Left lung (tissue), 14 donors: ENCODE data around the gene ZNF419. TPM values are rescaled to one million over a fixed set of nuclear protein-coding genes. Genes with fewer than 3 reads are reported as not detected.
"Not testable (repeated sequence)": the region's sequence is repeated elsewhere in the genome, so short reads cannot be mapped to it uniquely, and the experiment has no call there.

Source experiments
- ATAC-seq: fragments of 200-7000 bp; cut with Tn5 transposase; one replicate; pipeline ENCODE4 v1.9.1; 2020; ENCODE audit warnings: moderate library complexity
- DNase-seq, 4 donors: peaks; one replicate each; pipeline ENCODE4 v3.0.0-alpha.2; 2013 to 2020
- H3K27ac ChIP-seq, 2 donors: fragments of 200-600 bp; sonication (generic) in 1 of 2; one replicate each; pipeline versions ENCODE4 v1.5.0 to v1.8.0; 2020 to 2021
- H3K27me3 ChIP-seq, 2 donors: fragments of 200-600 bp; sonication (generic) in 1 of 2; one replicate each; pipeline versions ENCODE4 v1.5.0 to v1.8.0; 2020 to 2021
- H3K36me3 ChIP-seq, 2 donors: fragments of 200-600 bp; sonication (generic) in 1 of 2; one replicate each; pipeline versions ENCODE4 v1.5.0 to v1.8.0; 2020 to 2021
- H3K4me1 ChIP-seq, 2 donors: fragments of 200-600 bp; one replicate each; pipeline ENCODE4 v1.8.0; 2021
- H3K4me3 ChIP-seq, 2 donors: fragments of 200-600 bp; sonication (generic) in 1 of 2; one replicate each; pipeline versions ENCODE4 v1.5.0 to v1.8.0; 2020 to 2021; ENCODE audit warnings: mild to moderate bottlenecking in 1 of 2
- H3K9me3 ChIP-seq, 2 donors: fragments of 200-600 bp; sonication (generic) in 1 of 2; one replicate each; pipeline versions ENCODE4 v1.5.0 to v1.8.0; 2020 to 2021
- CTCF ChIP-seq, 2 donors: fragments of 200-600 bp; sonication (generic) in 1 of 2; IDR thresholded peaks; one replicate each; pipeline versions ENCODE4 v1.5.0 to v1.8.0; 2021; ENCODE audit warnings: antibody characterized with exemption in 2 of 2
- intact Hi-C, 2 donors: fragments of 100-400 bp; cut with DNase I; formaldehyde crosslinking; loops; one replicate each; pipeline versions ENCODE4 v1.11.2 to v1.14.2; 2022
- long read RNA-seq, 12 donors: library from polyadenylated mRNA in 2 of 12; unstranded in 2 of 12; transcript quantifications; one replicate each; pipeline ENCODE4 v2.0.0 and lab custom pipeline, GENCODE V29; 2019 to 2026
- polyA plus RNA-seq, 6 donors: library from polyadenylated mRNA; unstranded; fragments of 120-200 nt; gene quantifications; one replicate each; pipeline ENCODE4 v1.2.1, GENCODE V29; 2013; ENCODE audit not compliant: insufficient read length in 6 of 6
- total RNA-seq, 2 donors: library from RNA; stranded (reverse); fragmentation: NEBNext Ultra II Directional; extraction: Animal tissue kit (Norgen Biotek cat#: 25700); gene quantifications; one replicate each; pipeline ENCODE4 v1.2.1, GENCODE V29; 2021
- donor health status: DM: no; HTN: yes; CAD: no.
- donor health status: DM: no; HTN: no; CAD: no.

The ZNF419 gene
- 10 to 100 TPM in 1 of 2 donors, 1 to 10 TPM in 1; 9.8 to 10.2 TPM for total RNA-seq
- polyA plus RNA-seq: 10 to 100 TPM; 21.5 to 34.0 (median 23.7) TPM
- long read RNA-seq, donor 1, partial matches to known transcripts: 9 of 14 reads
- long read RNA-seq, donor 1, other reads (novel, unspliced or antisense): 0 of 14 reads
- long read RNA-seq, donor 2, full-length matches to known transcripts: 8 of 8 reads
- long read RNA-seq, donor 2, partial matches to known transcripts: 0 of 8 reads
- long read RNA-seq, donor 2, other reads (novel, unspliced or antisense): 0 of 8 reads
- long read RNA-seq, donor 3, partial matches to known transcripts: 0 of 5 reads
- long read RNA-seq, donor 3, other reads (novel, unspliced or antisense): 0 of 5 reads
- long read RNA-seq, donor 4, partial matches to known transcripts: 0 of 1 reads
- long read RNA-seq, donor 4, other reads (novel, unspliced or antisense): 0 of 1 reads
- long read RNA-seq, donor 5, partial matches to known transcripts: 0 of 3 reads
- long read RNA-seq, donor 5, other reads (novel, unspliced or antisense): 0 of 3 reads
- long read RNA-seq, donor 6, full-length matches to known transcripts: 4 of 4 reads
- long read RNA-seq, donor 6, partial matches to known transcripts: 0 of 4 reads
- long read RNA-seq, donor 6, other reads (novel, unspliced or antisense): 0 of 4 reads
- long read RNA-seq, donor 7, full-length matches to known transcripts: 8 of 8 reads
- long read RNA-seq, donor 7, partial matches to known transcripts: 0 of 8 reads
- long read RNA-seq, donor 7, other reads (novel, unspliced or antisense): 0 of 8 reads
- long read RNA-seq, donor 8, partial matches to known transcripts: 0 of 3 reads
- long read RNA-seq, donor 8, other reads (novel, unspliced or antisense): 0 of 3 reads
- long read RNA-seq, donor 9: 0 reads
- long read RNA-seq, donor 10, partial matches to known transcripts: 0 of 1 reads
- long read RNA-seq, donor 10, other reads (novel, unspliced or antisense): 1 of 1 reads
- long read RNA-seq, donor 11: 0 reads
- long read RNA-seq, donor 12, full-length matches to known transcripts: 6 of 6 reads
- long read RNA-seq, donor 12, partial matches to known transcripts: 0 of 6 reads
- long read RNA-seq, donor 12, other reads (novel, unspliced or antisense): 0 of 6 reads

DNA sequence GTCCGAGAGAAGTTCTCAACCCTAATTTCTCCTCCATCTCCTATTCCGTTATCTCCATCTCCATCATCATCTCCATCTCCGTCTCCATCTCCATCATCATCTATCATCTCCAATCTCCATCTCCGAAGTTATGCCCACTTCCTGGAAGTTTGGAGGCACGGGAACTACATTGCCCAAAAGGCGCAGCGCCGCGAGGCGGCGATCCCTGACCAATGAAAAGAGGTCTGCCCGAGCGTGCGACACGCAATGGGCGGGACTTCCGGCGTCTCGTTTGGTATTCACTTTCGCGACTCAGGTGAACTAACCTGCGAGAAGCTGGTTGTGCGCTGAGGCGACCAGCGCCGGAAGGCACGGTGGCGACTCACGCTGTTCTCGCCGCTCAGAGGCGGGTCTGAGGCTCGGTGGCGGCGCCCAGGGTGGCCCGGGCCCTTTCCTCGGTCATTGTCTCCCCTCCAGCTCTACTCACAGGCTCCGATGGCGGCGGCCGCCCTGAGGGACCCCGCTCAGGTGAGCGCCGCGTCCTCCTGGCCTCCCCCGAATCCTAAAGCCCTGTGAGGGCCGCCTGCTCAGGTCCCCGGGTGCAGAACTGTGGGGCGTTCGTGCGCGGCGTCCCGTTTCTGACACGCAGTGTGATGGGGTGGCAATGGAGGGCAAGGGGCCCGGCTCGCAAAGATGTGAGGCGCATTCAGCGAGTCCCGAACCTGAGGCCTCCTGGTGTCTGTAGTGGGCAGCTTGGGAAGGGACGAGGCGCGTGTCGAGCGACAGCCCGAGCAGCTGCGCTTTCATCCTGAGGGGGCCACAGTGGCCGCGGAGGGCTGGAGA, at the start of gene ZNF419:
Gene ZNF419, plus strand, starts transcription at position 274 of the 822 bp plus-strand sequence. Its CDS starts 201 bp downstream, at position 475.
- DNase-seq (peak; percentile 88 to 96 (median 94)), ATAC-seq (peak; percentile 100)
- peak within 1 kb of the TSS; percentile 50 to 82 for H3K27ac ChIP-seq
- peaks cover 0 to 27% of the 10 kb centered on the region in 2 donors for H3K36me3 ChIP-seq
- H3K27me3 ChIP-seq, intact Hi-C loops, H3K4me1 ChIP-seq: not testable (repeated sequence)
- H3K9me3 ChIP-seq: peaks cover 0 to 22% of the 10 kb centered on the region in 2 donors
- H3K4me3 ChIP-seq: peak within 1 kb of the TSS; percentile 86 to 89

GRCh38 chr19:57437931-57438330, 49.6 kb upstream of the ZNF419 start:
- Histone ChIP-seq H3K27me3 (no peaks in the 10 kb centered on the region), H3K36me3 (peaks cover 0 to 28% of the 10 kb centered on the region in 2 donors), H3K4me3 (no peak overlapping the region), H3K4me1 (peaks cover 9 to 21% of the 10 kb centered on the region in 2 donors), H3K9me3 (peaks cover 0 to 29% of the 10 kb centered on the region in 2 donors), H3K27ac (no peak overlapping the region)
- DNase-seq (no peak), ATAC-seq (no peak)
- TF ChIP-seq CTCF (IDR thresholded peaks at IDR 0.05): no peak
- intact Hi-C loops: no loop called here

- Histone ChIP-seq H3K27ac (no peak overlapping the region), H3K9me3 (peaks cover 0 to 39% of the 10 kb centered on the region in 2 donors), H3K4me1 (peaks cover 9 to 21% of the 10 kb centered on the region in 2 donors), H3K27me3 (no peaks in the 10 kb centered on the region), H3K4me3 (no peak overlapping the region), H3K36me3 (peaks cover 0 to 38% of the 10 kb centered on the region in 2 donors)
- no peak for TF ChIP-seq CTCF (IDR thresholded peaks at IDR 0.05)
- ATAC-seq: no peak
- intact Hi-C loops: no loop called here
- DNase-seq: no peak
Measured at GRCh38 chr19:57438925-57439324, 48.6 kb upstream of the ZNF419 start.

DNA sequence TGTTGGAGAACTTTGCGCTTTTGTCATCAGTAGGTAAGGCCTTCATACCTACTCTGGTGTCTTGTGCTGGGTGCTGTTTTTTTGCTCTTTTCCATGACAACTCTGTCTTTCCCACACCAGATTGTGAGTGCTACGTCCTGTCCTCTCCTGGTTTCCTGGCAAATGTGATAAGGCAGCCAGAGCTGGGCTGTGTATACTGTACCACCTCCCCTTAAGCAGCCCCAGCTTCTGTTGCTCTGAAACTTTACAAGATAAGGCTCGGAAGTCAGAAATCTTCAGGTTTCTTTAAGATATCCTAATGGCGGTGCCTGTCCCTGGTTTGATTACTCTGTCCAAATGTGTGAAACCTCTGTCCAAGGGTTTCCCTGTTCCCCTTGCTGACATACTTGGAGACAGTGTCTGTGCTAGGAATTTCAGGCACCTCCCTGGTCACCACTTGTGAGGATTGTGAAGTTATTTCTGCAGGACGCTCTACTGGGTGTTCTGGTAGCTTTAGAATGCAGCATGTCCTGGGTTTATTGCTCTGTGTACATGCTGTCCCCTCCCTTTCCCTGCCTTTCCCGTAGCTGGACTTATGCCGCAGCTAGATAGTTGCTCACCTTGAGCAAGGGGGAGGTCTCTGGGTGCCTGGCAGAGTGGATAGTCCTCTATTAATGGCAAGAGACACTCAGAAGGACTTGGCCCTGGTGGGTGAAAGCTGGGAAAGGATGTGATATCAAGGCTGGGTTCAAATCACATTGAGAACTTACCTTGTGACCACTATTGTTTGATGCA, 45.4 kb upstream of the ZNF419 start:
- H3K4me1 ChIP-seq: no peaks in the 10 kb centered on the region
- intact Hi-C loops: no loop called here
- peaks cover 0 to 60% of the 10 kb centered on the region in 2 donors for H3K36me3 ChIP-seq
- no peaks in the 10 kb centered on the region for H3K27me3 ChIP-seq
- no peak for TF ChIP-seq CTCF (IDR thresholded peaks at IDR 0.05)
- ATAC-seq (no peak), DNase-seq (no peak)
- no peak overlapping the region for H3K4me3 ChIP-seq
- H3K27ac ChIP-seq: no peak overlapping the region
- H3K9me3 ChIP-seq: peaks cover 0 to 71% of the 10 kb centered on the region in 2 donors
